Measurements from ENCODE around the gene AQP5. TPM values are rescaled to one million over a fixed set of nuclear protein-coding genes. Genes with fewer than 3 reads are reported as not detected.

AQP5 gene
- total and polyA plus RNA-seq, 2 donors (not counting 3 experiments of a cell fraction or from before 2014, with no cell fraction given) = 0.95 to 2.3 TPM

GRCh38 chr12:49967777-49968250 lies 6.1 kb downstream of the AQP5 start:
- POLR2A ChIA-PET = no interaction called here
- TF ChIP-seq POLR2AphosphoS5 (IDR thresholded peaks at IDR 0.05; ENCODE audit: insufficient read depth, low read depth, low read length) (no peak), POLR2A (IDR thresholded peaks at IDR 0.05; ENCODE audit: low read depth, low read length) (no peak), MAX (IDR thresholded peaks at IDR 0.05; ENCODE audit: insufficient read depth, insufficient read length) (no peak), EZH2 (IDR thresholded peaks at IDR 0.05; ENCODE audit: borderline replicate concordance, low read depth, low read length, severe bottlenecking) (no peak), FOS (IDR thresholded peaks at IDR 0.05; ENCODE audit: borderline replicate concordance, insufficient read depth, low read length) (no peak), JUN (IDR thresholded peaks at IDR 0.05; ENCODE audit: borderline replicate concordance, insufficient read depth, insufficient read length, low read depth) (no peak)
- BruUV-seq (replicated peaks) = no TSS peak
- no peaks in the 10 kb centered on the region for H3K9me1 ChIP-seq (replicated peaks; ENCODE audit: control insufficient read depth, extremely low read depth, insufficient read depth, low read length)
- peaks cover 8% of the 10 kb centered on the region for H3K4me1 ChIP-seq (ENCODE audit: control insufficient read depth, extremely low read depth, insufficient read depth, low read length)
- no peaks in the 10 kb centered on the region for H3K36me3 ChIP-seq (ENCODE audit: control insufficient read depth in 2 of 2, extremely low read depth in 1 of 2, insufficient read depth in 2 of 2, low read length in 2 of 2)
- H3K4me2 ChIP-seq (ENCODE audit: insufficient read depth, low read length) = no peak overlapping the region
- no peak for FAIRE-seq
- H2AFZ ChIP-seq (ENCODE audit: low read depth, low read length) = no peak overlapping the region
- no peak overlapping the region for H3K27ac ChIP-seq (ENCODE audit: insufficient read depth, low read depth, low read length)
- H3K4me3 ChIP-seq (replicated peaks in 1 of 3; ENCODE audit: insufficient read depth in 1 of 3, low read depth in 1 of 3, low read length in 3 of 3) = no peak overlapping the region
- H3K9me3 ChIP-seq (replicated peaks; ENCODE audit: control insufficient read depth, insufficient read depth, low read length) = no peaks in the 10 kb centered on the region
- peaks cover 16 to 18% of the 10 kb centered on the region in 2 experiments for H3K27me3 ChIP-seq (ENCODE audit: control insufficient read depth in 2 of 2, insufficient read depth in 2 of 2, low read length in 2 of 2)
- H3K9ac ChIP-seq (replicated peaks; ENCODE audit: extremely low read depth, insufficient read depth, low read length) = no peak overlapping the region
- intact Hi-C loops (cut with micrococcal nuclease) (loop anchor here (1.0 to 5.0 kb wide), 7 partner anchors 17 to 209 kb away; no protein-coding TSS in a partner anchor), dilution Hi-C loops (cut with MboI; ENCODE audit: extremely low pct_ligation_motif_present, low sequenced_read_pairs) (loop anchor here (25.0 kb wide), 1 partner anchor 94 kb away; the partner anchor contains the start of gene ASIC1)
- CTCF ChIA-PET = interaction anchor here (1.0 to 11.4 kb wide), 44 partner anchors 8 to 339 kb away, joined by 3 to 317 read pairs (median 6); partner anchors contain the start of genes AQP2, ASIC1, COX14 and RACGAP1
- no peaks in the 10 kb centered on the region for H3K79me2 ChIP-seq (ENCODE audit: control insufficient read depth, insufficient read depth, low read length)
- DNase-seq (ENCODE audit: low read depth, low spot score) = no peak
- H4K20me1 ChIP-seq (replicated peaks; ENCODE audit: control insufficient read depth, extremely low read depth, insufficient read depth, low read length) = no peaks in the 10 kb centered on the region

DNA sequence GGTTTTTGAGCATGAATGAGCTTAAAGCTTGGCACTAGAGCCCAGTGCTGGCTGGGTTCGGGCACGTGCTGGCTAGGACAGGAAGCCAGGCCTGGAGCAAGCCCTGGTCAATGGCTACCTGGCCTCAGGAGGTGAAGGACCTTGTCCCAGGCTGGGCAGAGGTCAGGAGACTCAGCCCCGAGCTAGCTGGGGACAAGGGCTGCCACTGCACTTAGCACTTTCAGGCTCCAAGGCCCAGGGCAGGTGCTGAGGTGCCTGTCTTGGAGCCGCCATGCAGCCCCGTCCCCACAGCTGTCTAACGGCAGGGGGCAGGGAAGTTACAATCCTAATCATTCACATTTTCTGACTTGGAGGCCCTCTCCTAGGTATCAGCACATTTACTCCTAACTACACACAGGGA lies 6.8 kb downstream of the AQP5 start:
- intact Hi-C loops (cut with micrococcal nuclease) (loop anchor here (5.0 kb wide), 1 partner anchor 209 kb away; no protein-coding TSS in a partner anchor), dilution Hi-C loops (cut with MboI; ENCODE audit: extremely low pct_ligation_motif_present, low sequenced_read_pairs) (loop anchor here (25.0 kb wide), 1 partner anchor 94 kb away; the partner anchor contains the start of gene ASIC1)
- TF ChIP-seq POLR2AphosphoS5 (IDR thresholded peaks at IDR 0.05; ENCODE audit: insufficient read depth, low read depth, low read length) = no peak
- no peak for TF ChIP-seq EZH2 (IDR thresholded peaks at IDR 0.05; ENCODE audit: borderline replicate concordance, low read depth, low read length, severe bottlenecking)
- TF ChIP-seq, protein P1, sequence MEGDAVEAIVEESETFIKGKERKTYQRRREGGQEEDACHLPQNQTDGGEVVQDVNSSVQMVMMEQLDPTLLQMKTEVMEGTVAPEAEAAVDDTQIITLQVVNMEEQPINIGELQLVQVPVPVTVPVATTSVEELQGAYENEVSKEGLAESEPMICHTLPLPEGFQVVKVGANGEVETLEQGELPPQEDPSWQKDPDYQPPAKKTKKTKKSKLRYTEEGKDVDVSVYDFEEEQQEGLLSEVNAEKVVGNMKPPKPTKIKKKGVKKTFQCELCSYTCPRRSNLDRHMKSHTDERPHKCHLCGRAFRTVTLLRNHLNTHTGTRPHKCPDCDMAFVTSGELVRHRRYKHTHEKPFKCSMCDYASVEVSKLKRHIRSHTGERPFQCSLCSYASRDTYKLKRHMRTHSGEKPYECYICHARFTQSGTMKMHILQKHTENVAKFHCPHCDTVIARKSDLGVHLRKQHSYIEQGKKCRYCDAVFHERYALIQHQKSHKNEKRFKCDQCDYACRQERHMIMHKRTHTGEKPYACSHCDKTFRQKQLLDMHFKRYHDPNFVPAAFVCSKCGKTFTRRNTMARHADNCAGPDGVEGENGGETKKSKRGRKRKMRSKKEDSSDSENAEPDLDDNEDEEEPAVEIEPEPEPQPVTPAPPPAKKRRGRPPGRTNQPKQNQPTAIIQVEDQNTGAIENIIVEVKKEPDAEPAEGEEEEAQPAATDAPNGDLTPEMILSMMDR (IDR thresholded peaks at IDR 0.05; ENCODE audit: extremely low read depth in 1 of 2, insufficient read depth in 1 of 2, low read depth in 1 of 2, low read length in 2 of 2) = no peak
- no peak for TF ChIP-seq FOS (IDR thresholded peaks at IDR 0.05; ENCODE audit: borderline replicate concordance, insufficient read depth, low read length)
- TF ChIP-seq MYC (IDR thresholded peaks at IDR 0.05; ENCODE audit: low read depth, low read length) = no peak
- TF ChIP-seq POLR2A (IDR thresholded peaks at IDR 0.05; ENCODE audit: low read depth, low read length) = no peak
- TF ChIP-seq JUN (IDR thresholded peaks at IDR 0.05; ENCODE audit: borderline replicate concordance, insufficient read depth, insufficient read length, low read depth) = no peak
- no peak for TF ChIP-seq MAX (IDR thresholded peaks at IDR 0.05; ENCODE audit: insufficient read depth, insufficient read length)
- no peak for TF ChIP-seq GATA2 (IDR thresholded peaks at IDR 0.05; ENCODE audit: insufficient read depth, insufficient read length, low read depth, low read length)
- Histone ChIP-seq H3K4me1 (ENCODE audit: control insufficient read depth, extremely low read depth, insufficient read depth, low read length) (peaks cover 4% of the 10 kb centered on the region), H3K27ac (ENCODE audit: insufficient read depth, low read depth, low read length) (no peak overlapping the region), H3K4me3 (replicated peaks in 1 of 3; ENCODE audit: insufficient read depth in 1 of 3, low read depth in 1 of 3, low read length in 3 of 3) (no peak overlapping the region), H3K36me3 (ENCODE audit: control insufficient read depth in 2 of 2, extremely low read depth in 1 of 2, insufficient read depth in 2 of 2, low read length in 2 of 2) (no peaks in the 10 kb centered on the region), H3K79me2 (ENCODE audit: control insufficient read depth, insufficient read depth, low read length) (no peaks in the 10 kb centered on the region), H3K9ac (replicated peaks; ENCODE audit: extremely low read depth, insufficient read depth, low read length) (no peak overlapping the region), H3K4me2 (ENCODE audit: insufficient read depth, low read length) (no peak overlapping the region), H3K9me1 (replicated peaks; ENCODE audit: control insufficient read depth, extremely low read depth, insufficient read depth, low read length) (no peaks in the 10 kb centered on the region), H4K20me1 (replicated peaks; ENCODE audit: control insufficient read depth, extremely low read depth, insufficient read depth, low read length) (no peaks in the 10 kb centered on the region), H3K9me3 (replicated peaks; ENCODE audit: control insufficient read depth, insufficient read depth, low read length) (no peaks in the 10 kb centered on the region), H3K27me3 (ENCODE audit: control insufficient read depth in 2 of 2, insufficient read depth in 2 of 2, low read length in 2 of 2) (peaks cover 16 to 18% of the 10 kb centered on the region in 2 experiments), H2AFZ (ENCODE audit: low read depth, low read length) (no peak overlapping the region)
- DNase-seq (ENCODE audit: low read depth, low spot score) (no peak), FAIRE-seq (no peak)
- ChIA-PET CTCF (interaction anchor here (1.5 to 11.4 kb wide), 11 partner anchors 9 to 116 kb away, joined by 6 to 317 read pairs (median 37); partner anchors contain the start of genes ASIC1 and SMARCD1), POLR2A (no interaction called here)
- no TSS peak for BruUV-seq (replicated peaks)

All from endothelial cell of umbilical vein (primary cell).